Measurements from ENCODE around the gene ZPBP2. TPM values are rescaled to one million over a fixed set of nuclear protein-coding genes. Genes with fewer than 3 reads are reported as not detected.

ZPBP2 gene, protein sequence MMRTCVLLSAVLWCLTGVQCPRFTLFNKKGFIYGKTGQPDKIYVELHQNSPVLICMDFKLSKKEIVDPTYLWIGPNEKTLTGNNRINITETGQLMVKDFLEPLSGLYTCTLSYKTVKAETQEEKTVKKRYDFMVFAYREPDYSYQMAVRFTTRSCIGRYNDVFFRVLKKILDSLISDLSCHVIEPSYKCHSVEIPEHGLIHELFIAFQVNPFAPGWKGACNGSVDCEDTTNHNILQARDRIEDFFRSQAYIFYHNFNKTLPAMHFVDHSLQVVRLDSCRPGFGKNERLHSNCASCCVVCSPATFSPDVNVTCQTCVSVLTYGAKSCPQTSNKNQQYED
- not detected in 2 replicates for total RNA-seq (2011; cell fraction: chromatin; rRNA removed; ENCODE audit: low replicate concordance)
- total RNA-seq (2011; cell fraction: nucleolus; rRNA removed) = not detected in 2 replicates
- not detected in 2 replicates for total RNA-seq (2011; cell fraction: nucleoplasm; rRNA removed)
- total RNA-seq (2014; rRNA removed) (not detected in 2 replicates), total RNA-seq (2014; rRNA removed; fragmentation: Illumina TruSeq; extraction: Trizol) (not detected in 2 replicates), total RNA-seq (2015; rRNA removed; fragmentation: Illumina TruSeq; extraction: Trizol) (not detected in 2 replicates), total RNA-seq (2021) (not detected in 2 replicates), polyA plus RNA-seq (2011; rRNA removed) (not detected in 2 replicates), polyA plus RNA-seq (2014; fragmentation: Illumina TruSeq; extraction: Trizol) (not detected in 2 replicates), polyA plus RNA-seq (2014; fragmentation: Nextera tagmentation; extraction: Ambion mirVana) (not detected), polyA plus RNA-seq (2014; rRNA removed) (not detected in 2 replicates), polyA minus RNA-seq (2011; rRNA and poly(A)+ RNA removed) (not detected in 2 replicates), Bru-seq, nascent RNA (not detected), BruChase-seq, experiment 1, labeled RNA remaining after a 2-hour chase (not detected), BruChase-seq, experiment 2, labeled RNA remaining after a 6-hour chase (not detected)
- not detected in 2 replicates for polyA plus RNA-seq (2011; cell fraction: cytosol; rRNA removed)
- polyA plus RNA-seq (2011; cell fraction: nucleus; rRNA removed) = not detected in 2 replicates
- not detected in 2 replicates for polyA plus RNA-seq (2012)
- polyA minus RNA-seq (2011; cell fraction: cytosol; rRNA and poly(A)+ RNA removed) = not detected in 2 replicates
- polyA minus RNA-seq (2011; cell fraction: nucleus; rRNA and poly(A)+ RNA removed) = not detected in 2 replicates
- long read RNA-seq, experiment 1 = 0 reads
- long read RNA-seq, experiment 2 = 0 reads
- long read RNA-seq, experiment 3 = 0 reads

DNA sequence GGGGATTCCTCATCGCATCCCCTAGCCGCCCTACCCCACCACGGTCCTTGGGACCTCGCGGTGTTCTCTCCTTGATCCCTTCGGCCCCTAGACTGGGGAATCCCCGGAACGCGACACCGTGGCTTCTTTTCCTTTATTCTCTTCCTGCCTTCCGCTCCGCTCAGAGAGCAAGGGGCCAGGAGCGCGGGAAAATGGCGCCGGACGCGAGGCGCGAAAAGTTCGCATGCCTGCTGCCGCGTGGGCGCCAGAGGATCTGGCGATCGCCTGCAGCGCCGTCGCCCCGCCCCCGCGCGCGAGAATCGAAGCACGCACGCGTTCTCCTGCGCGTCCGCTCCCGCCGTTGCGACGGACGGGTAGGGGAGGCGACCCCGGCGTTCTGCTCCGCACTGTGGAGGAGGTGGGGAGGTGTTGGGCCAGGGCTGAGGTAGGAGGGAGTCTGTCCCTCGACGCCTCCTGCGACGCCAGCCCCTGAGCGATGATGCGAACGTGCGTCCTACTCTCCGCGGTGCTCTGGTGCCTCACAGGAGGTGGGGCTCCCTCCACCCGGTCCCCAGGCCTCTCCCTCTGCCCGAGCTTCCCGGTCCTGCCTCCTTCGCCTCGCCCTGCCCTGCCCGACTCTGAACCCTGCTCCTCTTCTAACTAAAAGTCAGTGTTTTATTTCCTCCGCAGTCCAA, at the start of gene ZPBP2:
ZPBP2 (plus strand) TSS at position 323 of the 674 bp plus-strand sequence; CDS start at position 476, 153 bp downstream.
- Histone ChIP-seq H3K9me3 (replicated peaks; ENCODE audit: control insufficient read depth, insufficient read depth, low read depth, low read length) (no peaks in the 10 kb centered on the region), H4K20me1 (replicated peaks; ENCODE audit: control insufficient read depth, insufficient read depth, low read length) (no peaks in the 10 kb centered on the region), H3K9me1 (ENCODE audit: control insufficient read depth, insufficient read depth, low read length) (no peaks in the 10 kb centered on the region), H3K36me3 (ENCODE audit: control insufficient read depth, insufficient read depth, low read length) (no peaks in the 10 kb centered on the region), H3K27me3 (ENCODE audit: control insufficient read depth in 2 of 2, insufficient read depth in 2 of 2, low read length in 2 of 2) (peaks cover 15% of the 10 kb centered on the region in 2 experiments; a peak in 4 of 5 replicates), H3K4me2 (ENCODE audit: insufficient read depth, low read length) (no peak within 1 kb of the TSS), H3K4me3 (no peak within 1 kb of the TSS), H3K27ac (ENCODE audit: extremely low read depth, low read depth, low read length) (no peak within 1 kb of the TSS), H2AFZ (ENCODE audit: low read depth, low read length) (no peak within 1 kb of the TSS), H3K79me2 (ENCODE audit: control insufficient read depth, insufficient read depth, low read length) (no peaks in the 10 kb centered on the region), H3K4me1 (replicated peaks in 1 of 2; ENCODE audit: control insufficient read depth in 2 of 2, insufficient read depth in 2 of 2, low read length in 2 of 2) (peaks cover 0 to 11% of the 10 kb centered on the region in 2 experiments; a peak in 3 of 5 replicates), H3K9ac (ENCODE audit: insufficient read depth in 1 of 2, low read depth in 2 of 2, low read length in 2 of 2) (no peak within 1 kb of the TSS)
- in situ Hi-C loops (cut with MboI) = no loop called here
- 70% methylated on average over 41 of the region's 67 CpGs for WGBS (ENCODE audit: insufficient coverage, low coverage, missing lambda C conversion rate)
- TF ChIP-seq, protein P1, sequence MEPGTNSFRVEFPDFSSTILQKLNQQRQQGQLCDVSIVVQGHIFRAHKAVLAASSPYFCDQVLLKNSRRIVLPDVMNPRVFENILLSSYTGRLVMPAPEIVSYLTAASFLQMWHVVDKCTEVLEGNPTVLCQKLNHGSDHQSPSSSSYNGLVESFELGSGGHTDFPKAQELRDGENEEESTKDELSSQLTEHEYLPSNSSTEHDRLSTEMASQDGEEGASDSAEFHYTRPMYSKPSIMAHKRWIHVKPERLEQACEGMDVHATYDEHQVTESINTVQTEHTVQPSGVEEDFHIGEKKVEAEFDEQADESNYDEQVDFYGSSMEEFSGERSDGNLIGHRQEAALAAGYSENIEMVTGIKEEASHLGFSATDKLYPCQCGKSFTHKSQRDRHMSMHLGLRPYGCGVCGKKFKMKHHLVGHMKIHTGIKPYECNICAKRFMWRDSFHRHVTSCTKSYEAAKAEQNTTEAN (CRISPR knock-in tag; IDR thresholded peaks at IDR 0.05) = no peak
- TF ChIP-seq ZNF263 (CRISPR knock-in tag; IDR thresholded peaks at IDR 0.05; ENCODE audit: borderline replicate concordance) = no peak
- TF ChIP-seq, protein P2, sequence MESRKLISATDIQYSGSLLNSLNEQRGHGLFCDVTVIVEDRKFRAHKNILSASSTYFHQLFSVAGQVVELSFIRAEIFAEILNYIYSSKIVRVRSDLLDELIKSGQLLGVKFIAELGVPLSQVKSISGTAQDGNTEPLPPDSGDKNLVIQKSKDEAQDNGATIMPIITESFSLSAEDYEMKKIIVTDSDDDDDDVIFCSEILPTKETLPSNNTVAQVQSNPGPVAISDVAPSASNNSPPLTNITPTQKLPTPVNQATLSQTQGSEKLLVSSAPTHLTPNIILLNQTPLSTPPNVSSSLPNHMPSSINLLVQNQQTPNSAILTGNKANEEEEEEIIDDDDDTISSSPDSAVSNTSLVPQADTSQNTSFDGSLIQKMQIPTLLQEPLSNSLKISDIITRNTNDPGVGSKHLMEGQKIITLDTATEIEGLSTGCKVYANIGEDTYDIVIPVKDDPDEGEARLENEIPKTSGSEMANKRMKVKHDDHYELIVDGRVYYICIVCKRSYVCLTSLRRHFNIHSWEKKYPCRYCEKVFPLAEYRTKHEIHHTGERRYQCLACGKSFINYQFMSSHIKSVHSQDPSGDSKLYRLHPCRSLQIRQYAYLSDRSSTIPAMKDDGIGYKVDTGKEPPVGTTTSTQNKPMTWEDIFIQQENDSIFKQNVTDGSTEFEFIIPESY (CRISPR knock-in tag; IDR thresholded peaks at IDR 0.05) = 0 out of 2 replicates have a peak, but pooled peaks have one; percentile 27
- TF ChIP-seq TCF3 (CRISPR knock-in tag; IDR thresholded peaks at IDR 0.05) = no peak
- TF ChIP-seq SIN3B (IDR thresholded peaks at IDR 0.05; ENCODE audit: low read depth) = no peak
- TF ChIP-seq, protein P3, sequence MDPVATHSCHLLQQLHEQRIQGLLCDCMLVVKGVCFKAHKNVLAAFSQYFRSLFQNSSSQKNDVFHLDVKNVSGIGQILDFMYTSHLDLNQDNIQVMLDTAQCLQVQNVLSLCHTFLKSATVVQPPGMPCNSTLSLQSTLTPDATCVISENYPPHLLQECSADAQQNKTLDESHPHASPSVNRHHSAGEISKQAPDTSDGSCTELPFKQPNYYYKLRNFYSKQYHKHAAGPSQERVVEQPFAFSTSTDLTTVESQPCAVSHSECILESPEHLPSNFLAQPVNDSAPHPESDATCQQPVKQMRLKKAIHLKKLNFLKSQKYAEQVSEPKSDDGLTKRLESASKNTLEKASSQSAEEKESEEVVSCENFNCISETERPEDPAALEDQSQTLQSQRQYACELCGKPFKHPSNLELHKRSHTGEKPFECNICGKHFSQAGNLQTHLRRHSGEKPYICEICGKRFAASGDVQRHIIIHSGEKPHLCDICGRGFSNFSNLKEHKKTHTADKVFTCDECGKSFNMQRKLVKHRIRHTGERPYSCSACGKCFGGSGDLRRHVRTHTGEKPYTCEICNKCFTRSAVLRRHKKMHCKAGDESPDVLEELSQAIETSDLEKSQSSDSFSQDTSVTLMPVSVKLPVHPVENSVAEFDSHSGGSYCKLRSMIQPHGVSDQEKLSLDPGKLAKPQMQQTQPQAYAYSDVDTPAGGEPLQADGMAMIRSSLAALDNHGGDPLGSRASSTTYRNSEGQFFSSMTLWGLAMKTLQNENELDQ (CRISPR knock-in tag; IDR thresholded peaks at IDR 0.05; ENCODE audit: borderline replicate concordance) = no peak
- no peak for TF ChIP-seq POLR2G (IDR thresholded peaks at IDR 0.05; ENCODE audit: low read depth, low read length)
- TF ChIP-seq GATA2 (CRISPR knock-in tag; IDR thresholded peaks at IDR 0.05) = no peak
- no peak for ATAC-seq
- CTCF ChIA-PET (ENCODE audit: low intra/inter-chr PET ratio) = no interaction called here
- FAIRE-seq = no peak
- no peak for DNase-seq (ENCODE audit: extremely low read depth in 1 of 4, low spot score in 3 of 4)
- BruUV-seq (replicated peaks) = no TSS peak
- POLR2A ChIA-PET = no interaction called here
- intact Hi-C loops (cut with micrococcal nuclease) = no loop called here

Measured in K562 (cell line).